HG02885 (cell line): ENCODE measurements around the gene NAPA.
A peak's percentile ranks its signal among the peaks of the same experiment; 100 is the strongest.

Experiments used
- ATAC-seq: cut with Tn5 transposase; IDR thresholded peaks from one replicate; pipeline ENCODE4 v1.9.1; 2021; ENCODE audit warnings: mild to moderate bottlenecking; ENCODE audit not compliant: unreplicated experiment, poor library complexity

The NAPA gene

DNA sequence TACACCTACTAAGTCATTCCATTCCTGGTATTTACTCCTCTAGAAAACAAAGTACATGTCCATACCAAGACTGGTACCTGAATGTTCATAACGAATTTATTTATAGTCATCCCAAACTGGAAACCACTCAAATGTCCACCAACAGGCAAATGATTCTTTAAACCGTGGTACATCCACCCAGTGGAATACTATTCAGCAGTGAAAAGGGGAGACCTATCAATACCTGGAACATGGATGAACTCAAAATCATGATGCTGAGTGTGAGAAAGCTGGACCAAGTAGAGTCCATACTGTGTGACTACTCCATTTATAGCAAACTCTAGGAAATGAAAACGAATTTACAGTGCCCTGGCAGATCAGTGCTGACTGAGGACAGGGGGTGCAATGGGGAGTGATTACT lies 11.9 kb upstream of the NAPA start:
- ATAC-seq = no peak

DNA sequence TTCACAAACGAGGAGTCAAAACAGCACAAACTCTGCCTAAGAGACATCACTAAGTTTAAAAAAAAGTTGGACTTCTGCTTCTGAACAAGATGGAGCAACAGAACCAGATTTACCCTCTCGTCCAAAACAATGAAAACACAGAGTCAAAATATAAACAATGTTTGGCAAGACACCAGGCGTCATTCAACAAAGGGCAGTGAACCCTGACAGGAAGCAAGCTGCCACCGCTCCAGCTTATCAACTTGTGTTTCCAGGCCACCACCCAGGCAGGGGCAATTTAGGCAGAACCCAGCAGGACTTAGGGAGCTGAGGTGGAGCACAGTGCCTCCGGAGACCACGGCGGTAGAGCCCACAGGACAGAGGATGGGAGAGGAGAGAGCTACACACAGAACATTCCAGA lies 8.6 kb upstream of the NAPA start:
- no peak for ATAC-seq

DNA sequence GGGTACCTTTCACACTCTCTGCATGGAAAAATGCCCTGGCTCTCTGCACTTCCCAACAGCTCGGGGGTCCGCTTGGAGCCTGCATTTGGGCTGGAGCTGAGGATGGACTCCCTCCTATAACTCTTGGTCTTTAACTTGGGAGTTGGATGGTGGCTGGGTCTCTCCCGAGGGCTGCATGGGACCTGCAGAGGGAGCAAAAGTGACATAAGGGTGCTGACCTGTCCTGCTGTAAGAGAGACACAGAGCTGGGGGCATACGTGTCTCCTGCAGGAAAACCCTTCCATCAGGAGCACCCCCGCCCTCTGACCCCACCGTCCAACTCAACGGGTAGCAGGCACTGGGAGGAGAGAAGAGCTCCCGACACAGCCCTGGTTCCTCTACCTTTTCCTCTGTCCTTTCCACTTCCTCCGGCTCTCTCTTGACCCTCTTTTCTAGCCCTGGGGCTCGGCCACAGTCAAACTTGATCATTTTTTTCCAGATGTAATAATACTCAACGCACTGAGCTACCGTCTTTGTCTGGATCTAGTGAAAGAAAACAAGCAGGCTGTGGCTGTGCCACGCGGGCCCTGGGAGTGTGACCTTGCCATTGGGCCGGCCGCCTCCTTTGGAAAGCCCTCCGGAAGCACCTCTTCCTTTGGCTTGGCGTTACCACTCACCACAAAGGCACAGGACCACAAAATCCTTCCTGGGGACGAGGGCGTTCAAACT lies 6.8 kb upstream of the NAPA start:
- ATAC-seq = no peak

DNA sequence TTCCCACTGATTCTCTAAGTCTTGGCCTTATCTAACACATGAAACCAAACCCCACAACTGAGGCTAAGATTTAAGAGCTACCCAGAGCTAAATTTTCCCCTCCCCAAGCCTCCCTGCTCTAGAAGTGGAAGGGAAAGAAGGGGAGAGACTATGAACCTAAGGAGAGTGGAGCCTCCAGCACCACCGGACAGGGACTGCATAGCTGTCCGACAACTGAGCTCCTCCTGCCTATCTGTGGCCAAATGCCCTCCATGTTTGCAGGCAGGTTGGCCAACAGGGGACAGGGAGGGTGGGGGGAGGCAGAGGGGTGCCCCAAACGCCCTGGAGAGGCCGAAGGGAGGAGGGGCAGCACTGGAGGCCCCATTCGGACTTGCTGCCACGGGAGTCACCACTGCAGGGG lies 6.0 kb upstream of the NAPA start:
- no peak for ATAC-seq

DNA sequence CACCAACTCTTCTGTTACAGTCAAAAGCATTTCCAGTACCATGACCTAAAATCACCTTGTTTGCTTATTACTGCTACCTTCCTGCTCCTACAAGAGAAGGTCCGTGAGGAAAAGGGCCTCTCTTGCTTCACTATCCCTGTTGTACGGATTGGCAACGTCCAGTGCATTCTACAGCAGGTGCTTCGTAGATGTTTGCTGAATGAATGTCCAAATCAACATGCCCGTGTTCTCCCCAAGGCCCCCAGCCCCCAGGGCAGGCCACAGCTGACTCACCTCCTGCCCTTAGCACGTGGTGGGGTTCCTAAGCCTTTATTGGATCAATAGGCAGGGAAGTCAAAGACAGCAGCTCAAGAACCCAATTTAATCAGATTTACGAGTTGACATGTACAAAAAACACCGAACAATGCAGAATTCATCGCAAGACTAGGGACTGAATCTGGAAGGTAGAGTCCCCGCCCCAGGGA lies 5.5 kb upstream of the NAPA start:
- no peak for ATAC-seq

DNA sequence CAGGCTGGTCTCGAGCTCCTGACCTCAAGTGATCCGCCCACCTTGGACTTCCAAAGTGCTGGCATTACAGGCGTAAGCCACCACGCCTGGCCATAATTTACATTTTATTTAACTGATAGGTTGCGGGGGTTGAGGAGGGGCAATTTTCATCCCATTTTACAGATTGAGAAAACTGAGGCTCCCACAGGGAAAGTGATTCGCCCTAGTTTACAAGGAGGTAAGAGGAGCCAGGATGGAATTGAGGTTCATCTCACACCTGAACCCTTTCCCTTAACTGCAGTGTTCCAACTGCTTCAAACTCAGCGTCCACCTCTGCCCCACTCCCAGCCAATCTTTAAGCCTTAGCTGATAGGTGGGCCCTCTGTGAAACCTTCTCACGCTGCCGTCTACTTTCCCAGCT lies 4.0 kb upstream of the NAPA start:
- no peak for ATAC-seq

DNA sequence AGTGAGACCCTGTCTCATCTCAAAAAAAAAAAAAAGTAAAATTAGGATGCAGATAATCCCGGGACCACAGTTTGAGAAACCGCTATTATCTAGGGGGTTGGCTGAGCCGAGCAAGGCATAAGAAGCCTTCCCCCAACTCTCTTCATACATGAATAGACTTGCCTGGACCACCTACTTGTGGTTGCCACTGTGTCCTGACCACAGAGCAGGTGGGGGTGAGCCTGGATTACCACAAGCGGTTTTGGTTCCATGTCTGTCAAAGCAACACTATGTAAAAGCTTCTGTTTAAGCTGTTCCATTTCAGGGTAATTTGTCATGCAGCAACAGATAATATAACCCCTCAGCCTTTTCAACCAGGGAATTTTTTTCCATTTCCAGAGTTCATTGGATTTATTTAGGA lies 3.3 kb upstream of the NAPA start:
- peak; percentile 24 for ATAC-seq

DNA sequence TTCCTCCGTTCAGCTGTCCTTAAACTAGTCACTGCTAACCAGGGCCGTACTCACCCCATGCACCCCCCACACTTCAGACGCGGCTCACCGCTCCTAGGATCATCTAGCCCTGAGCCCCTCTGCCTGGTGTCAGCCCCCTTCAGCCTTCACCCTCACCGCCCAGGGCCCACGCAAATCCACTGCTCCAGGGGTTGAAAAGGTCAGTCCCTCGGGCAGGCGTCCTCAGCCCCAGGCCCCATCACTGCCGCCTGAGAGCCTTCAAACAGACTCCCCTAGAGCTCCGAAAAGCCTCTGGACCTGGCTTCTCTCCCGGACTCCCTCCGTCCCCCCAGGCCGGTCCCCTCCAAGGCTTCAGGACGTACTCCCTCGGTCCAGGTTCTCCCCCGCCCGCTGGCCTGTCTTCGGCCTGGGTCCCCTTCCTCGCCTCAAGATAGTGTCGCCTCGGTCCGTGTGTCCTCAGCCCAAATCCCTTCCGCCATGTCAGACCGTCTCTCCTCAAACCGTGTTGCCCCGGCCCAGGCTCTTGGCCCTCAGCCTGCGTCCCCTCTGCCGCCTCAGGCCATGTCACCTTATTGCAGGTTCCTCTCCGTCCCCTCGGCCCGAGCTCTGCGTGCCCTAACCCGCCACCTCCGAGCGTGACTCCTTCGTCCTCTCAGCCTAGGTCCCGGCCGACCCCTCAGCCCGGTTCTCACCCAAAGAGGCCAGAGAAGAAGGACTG lies 553 bp downstream of the NAPA start:
- ATAC-seq = peak; percentile 1

DNA sequence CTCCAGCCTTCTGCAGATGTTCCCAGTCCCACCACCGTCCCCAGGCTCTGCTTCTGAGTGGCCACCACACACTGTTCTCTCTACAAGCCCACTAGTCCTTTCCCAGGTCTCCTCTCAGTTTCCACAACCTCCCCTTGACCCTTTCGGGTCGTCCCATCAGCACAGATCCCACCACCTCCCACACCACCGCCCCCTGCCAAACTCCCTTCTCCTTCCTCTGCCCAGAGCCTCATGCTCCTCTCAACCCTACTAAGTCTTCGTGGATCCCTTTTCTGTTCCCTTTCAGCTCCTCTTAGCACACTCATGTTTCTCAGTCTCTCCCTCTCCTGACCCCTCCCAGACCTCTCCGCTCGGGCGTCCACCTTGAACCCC lies 1.9 kb downstream of the NAPA start:
- no peak for ATAC-seq

DNA sequence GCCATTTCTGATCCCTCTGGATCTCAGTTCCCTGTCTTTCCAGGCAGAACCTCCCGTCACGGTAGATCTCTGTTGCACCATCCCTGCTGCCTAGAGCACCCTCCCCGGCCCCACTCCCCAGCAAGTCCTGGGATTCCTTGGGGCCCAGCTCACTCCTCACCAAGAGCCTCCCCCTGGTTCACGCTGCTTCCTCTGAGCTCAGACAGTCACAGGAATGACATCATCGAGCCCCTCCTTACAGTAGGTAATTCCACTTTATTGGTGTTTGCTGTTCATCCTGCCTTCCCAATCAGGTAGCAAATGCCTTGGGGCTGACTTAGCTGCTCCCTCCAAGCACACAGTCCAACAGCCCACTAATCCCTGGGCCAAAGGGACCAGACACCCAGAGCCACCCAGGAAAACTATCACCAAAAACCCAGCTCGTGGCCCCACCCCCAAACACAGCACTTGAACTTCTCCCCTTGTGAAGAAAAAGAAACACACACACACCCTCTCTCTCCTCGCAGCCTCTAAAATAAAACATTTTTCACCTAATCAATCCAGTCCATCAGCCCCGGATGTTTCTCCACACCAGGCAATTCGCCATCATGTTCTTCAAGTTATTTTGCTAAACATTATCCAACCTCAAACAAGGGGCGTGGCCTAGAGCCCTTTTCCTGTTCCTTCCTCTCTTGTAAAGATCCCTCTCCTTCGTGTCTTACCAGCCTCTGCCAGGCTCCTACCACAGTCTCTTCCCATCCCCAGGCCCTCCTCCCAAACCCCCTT lies 2.5 kb downstream of the NAPA start:
- no peak for ATAC-seq

DNA sequence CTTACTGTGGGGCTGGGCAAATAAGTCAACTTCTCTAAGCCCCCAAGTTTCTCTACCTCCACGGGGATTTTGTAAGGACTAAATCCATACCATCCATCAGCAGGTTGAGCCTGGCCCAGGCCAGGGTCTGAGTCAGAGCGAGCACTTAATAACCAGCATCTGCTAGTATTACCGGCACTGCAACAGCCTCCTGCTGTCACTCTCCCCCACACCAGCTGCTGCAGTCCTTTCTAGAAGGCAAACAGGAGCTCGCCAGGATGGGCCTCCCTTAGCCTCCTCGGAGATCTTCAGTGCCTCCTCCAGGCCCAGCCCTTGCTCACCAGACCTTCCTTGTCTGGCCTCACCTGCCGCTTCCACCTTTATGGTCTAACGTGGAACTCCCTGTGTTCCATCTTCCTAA lies 3.2 kb downstream of the NAPA start:
- ATAC-seq = no peak

DNA sequence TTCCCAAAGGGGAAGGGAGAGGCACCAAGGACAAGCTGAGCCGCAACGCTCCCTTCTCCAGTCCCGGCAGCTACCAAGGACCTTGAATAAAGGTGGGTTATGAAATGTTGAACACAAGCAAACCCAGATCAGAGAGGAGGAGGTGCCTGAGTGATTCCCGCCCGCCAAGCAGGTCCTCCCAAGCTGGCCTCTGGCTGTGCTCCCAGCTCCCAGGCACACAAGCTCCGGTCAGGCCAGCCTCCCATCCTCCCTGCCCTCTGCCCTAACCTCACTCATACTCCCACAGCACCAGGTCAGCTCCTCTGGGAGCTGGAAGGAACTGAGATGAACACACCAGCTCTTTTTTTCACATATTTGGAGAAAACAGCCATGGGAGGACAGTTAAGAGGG lies 3.7 kb downstream of the NAPA start:
- no peak for ATAC-seq

DNA sequence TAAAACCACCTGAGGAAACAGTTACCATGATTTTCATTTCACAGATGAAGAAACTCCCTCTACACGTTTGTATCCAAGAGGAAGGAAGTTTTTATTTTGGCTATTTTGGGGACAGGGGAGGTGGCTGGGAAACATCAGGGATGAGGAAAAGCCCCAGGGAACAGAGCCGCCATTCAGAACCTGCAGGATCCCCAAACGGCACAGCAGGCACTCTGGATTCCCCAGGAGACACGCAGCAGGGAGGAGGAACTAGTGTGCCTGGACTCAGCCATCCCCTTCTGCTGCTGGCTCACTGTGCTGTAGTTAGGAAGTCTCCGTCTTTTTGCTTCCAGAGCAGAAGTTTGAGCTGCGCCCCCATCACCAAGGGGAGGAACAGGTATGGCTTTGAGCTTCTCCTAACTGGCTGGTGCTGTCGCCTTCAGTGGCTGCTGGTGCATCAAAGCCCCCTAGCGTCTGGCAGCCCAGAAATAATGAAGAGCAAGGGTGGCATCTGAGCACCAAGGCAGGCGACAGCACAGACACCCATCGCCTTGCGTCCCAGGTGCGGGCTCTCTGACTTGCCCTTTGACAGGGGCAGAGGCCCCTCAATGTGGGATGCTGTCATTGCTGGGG lies 4.2 kb downstream of the NAPA start:
- ATAC-seq = no peak

DNA sequence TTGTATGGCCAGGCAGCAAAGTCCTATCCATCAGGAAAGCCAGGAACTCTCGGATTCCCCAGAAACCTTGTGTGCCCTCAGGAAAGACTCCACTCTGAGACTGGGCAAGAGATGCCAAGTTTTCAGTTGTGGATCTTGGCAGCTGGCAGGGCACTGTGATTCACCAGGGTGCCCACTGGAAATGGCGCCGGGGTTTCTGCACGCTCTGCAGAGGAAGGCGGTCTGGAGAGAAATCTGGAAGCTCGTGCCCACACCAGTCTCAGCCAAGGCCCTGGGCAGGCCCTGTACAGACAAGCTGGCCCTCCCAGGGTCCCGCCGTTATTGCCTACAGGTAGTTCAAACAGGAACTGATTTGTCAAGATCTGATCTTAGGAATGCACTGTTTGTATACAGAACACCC lies 4.9 kb downstream of the NAPA start:
- no peak for ATAC-seq

DNA sequence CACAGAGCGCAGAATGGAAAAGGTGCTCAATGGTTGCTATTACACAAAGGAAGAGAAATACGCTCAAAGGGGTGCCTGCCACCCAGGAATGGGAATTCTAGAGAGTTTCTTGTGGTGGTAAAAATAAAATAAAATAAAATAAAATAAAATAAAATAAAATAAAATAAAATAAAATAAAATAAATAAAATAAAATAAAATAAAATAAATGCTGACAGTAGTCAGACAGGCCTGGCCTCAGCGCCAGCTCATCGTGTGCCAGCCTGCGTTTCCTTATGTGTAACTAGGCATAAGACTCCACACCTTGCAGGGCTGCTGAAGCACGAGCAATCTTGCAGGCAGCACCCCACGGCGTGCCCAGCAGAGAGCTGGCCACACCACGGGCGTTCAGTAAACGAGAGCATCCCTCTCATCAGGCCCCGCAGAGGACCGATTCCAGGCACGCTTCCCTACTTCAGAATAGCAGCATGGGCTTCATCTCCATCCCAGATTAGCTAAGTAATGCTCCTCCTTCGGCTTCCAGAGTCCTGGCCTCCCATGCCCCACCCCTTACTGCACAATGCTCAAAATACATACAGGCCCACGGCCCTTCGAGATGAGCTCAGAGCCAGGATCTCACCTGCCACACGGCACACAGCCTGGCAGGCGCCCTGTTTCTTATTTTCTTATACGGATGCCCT lies 5.6 kb downstream of the NAPA start:
- no peak for ATAC-seq

DNA sequence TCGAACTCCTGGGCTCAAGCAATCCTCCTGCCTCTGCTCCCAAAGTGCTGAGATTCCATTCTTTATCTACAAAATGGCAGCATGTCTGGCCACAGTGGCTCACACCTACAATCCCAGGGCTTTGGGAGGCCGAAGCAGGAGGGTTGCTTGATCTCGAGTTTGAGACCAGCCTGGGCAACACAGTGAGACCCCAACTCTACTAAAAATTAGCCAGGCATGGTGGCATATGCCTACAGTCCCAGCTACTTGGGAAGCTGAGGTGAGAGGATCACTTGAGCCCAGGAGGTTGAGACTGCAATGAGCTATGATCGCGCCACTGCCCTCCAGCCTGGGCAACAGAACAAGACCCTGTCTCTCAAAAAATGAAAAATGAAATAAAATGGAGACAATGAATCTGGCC lies 6.1 kb downstream of the NAPA start:
- ATAC-seq = no peak

DNA sequence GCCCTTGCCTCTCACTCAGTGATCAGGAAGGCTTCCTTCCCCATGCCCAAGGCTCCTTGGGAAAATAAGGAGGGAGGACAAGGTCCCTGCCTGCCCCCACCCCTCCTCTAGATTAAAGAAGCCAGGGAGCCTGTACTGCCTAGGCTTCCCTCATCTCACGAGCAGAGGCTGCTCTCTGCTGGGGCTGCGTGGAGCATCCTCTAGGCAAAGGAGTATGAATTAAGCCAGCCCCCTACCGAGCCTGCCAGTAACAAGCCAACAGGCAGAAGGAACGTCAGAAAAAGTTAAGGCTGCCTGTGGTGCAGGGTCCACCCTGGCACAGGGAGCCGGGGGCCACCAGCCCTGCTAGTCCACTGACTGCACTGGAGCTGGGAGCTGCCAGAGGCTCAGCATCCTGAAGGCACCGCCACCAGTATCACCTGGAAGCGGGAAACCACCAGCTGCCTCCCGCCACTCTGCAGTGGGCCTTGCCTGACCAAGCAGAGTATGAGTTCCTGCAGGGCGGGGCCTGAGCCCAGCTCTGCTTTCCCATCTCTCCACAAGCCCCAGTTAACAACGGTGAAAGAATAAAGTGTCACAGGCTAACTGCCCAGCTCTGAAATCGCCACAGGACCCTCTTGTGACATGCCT lies 6.8 kb downstream of the NAPA start:
- ATAC-seq = no peak

DNA sequence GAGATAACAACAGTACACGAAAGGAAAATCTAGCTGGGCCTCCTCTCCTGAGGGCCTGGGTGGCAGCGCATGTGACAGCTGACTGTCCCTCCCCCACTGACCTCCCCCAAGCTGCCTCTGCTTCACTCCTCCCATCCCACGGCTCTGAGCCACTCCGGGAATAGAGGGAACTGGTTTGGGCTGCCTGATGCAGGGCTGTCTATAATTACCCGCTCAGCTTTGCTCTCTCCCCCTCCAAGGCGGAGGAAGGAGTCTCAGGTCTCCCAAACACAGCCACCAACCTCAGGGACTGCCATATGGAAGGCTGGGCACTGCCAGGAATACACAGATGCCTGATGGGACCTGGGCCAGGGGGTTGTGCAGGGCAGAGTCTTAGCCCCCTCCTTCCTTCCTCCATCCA lies 7.9 kb downstream of the NAPA start:
- no peak for ATAC-seq

DNA sequence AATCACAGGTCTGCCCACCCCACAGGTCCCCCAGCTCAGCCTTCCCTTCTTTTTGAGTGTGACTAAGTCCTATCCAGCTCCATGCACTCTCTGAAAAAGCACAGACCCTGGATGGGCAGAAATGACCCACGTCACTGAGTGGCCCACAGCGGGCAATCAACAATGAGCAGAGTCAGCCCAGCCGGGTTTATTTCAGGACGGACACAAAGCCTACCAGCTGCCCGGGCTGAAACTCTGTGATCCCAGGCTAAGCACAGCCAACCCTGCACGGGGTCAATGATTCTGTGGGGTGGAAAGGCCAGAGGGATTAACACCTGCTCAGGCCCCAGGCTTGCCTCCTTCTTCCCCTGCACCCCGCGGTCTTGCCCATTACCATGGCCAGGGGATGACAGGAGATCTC lies 8.4 kb downstream of the NAPA start:
- ATAC-seq = no peak

DNA sequence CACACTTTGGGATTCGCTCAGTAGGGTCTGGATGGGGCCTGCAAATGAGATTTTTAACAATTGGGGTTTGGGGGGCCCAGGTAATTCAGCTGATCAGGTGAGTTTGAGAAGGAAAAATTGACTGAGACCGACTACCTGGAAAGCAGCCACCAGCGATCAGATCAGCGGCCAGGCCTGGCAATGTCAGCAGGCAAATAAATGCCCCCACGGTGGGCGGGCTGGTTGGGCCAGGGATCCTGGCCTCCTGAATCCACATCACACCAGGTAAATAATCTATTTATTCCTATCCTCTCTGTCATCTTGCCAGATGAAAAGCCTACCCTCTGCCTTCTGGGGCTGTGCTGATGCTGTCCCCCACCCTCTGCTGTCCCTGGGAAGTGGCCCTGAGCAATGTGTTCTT lies 9.4 kb downstream of the NAPA start:
- ATAC-seq = no peak
